Glomerular endothelial cell (primary cell): ENCODE results near the gene SIMC1. TPM values are rescaled to one million over a fixed set of nuclear protein-coding genes. Genes with fewer than 3 reads are reported as not detected.
"Not testable (repeated sequence)": the region's sequence is repeated elsewhere in the genome, so short reads cannot be mapped to it uniquely, and the experiment has no call there.

Experiments used
- DNase-seq: peaks from one replicate; pipeline ENCODE4 v3.0.0-alpha.2; 2011; ENCODE audit warnings: low read depth, low spot score; ENCODE audit errors: extremely low read depth
- total RNA-seq: library from RNA; depleted of rRNA; stranded (reverse); fragments of >200 nt; gene quantifications from 2 replicates; pipeline ENCODE4 v1.2.3, GENCODE V29; 2015

The SIMC1 gene
- total RNA-seq: 3.7 and 13.1 TPM in 2 replicates

- not testable (repeated sequence) for DNase-seq
Measured at GRCh38 chr5:176237971-176238644, at the start of gene SIMC1. Gene SIMC1 (plus strand): TSS chr5:176238424. CDS start chr5:176238509, 85 bp downstream.

DNA sequence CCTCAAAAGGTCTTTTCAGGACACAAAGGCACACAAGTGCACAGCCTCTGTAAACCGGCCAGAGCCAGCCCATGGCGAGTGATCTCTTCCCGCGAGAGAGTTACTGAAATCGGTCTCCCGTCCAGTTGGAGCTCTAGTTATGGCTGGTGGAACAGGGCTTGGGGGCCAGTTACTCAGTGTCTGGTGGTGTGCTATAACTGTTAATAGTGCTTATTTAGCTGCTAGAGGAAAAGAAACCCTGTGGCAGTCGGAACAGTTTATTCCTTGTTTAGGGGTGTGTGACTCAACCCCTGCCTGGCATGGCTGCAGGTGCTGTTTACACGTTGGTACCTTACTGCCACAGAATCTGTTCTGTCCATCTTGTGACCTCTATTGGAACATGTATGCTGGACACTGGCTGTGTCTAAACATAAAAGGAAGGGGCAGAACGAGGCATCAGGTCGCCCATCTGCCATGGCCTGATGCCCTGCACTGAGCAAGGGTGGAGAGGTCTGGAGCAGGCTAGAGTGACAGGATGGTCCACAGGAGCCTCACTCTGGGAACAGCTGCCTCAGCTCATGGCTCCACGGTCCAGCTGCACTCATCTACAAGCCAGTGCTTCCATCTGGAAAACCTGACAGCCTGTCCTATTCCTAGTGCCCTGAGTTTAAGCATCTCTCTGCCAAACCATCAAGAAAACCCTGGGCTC lies 49.6 kb upstream of the SIMC1 start:
- no peak for DNase-seq

GRCh38 chr5:176189857-176190256 lies 48.4 kb upstream of the SIMC1 start:
- DNase-seq: no peak

DNA sequence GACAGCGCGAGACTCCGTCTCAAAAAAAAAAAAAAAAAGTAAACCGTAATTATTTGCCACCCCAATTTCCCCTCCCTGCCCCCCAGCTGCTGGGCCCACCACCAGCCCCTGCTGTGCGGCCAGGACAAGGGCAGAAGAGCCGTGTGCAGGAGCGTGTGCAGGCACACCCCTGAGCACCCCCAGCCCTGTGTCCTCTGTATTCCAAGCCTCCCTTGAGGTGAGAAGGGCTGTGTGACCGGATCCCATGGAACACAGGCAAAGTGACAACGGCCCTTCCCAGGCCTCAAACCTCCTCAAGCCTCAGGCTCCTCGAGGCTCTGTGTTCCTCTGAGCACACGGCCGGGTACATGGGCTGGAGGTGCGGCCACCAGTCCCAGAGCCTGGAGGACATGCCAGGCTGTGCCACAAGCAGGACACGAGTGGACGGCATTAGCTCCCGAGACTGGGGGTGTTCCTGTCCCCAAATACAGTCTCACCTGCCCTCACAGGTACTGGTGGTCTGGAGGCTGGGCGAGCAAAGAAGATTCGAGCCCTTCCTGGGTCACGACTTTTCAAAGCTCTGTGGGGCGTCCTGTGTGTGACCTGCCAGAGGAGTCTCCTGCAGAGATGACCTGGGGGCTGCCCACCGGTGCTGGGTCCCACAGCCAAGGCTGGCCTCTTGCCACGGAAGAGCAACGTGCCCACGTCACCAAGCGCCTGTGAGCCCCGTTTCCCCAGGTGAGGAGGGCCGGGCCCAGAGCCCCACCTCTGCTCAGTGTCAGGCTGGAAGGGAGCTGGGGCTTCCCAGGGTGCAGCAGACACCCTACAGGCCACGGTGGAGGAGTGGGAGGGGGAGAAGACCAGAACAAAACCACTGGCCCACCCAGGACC lies 47.1 kb upstream of the SIMC1 start:
- no peak for DNase-seq

DNA sequence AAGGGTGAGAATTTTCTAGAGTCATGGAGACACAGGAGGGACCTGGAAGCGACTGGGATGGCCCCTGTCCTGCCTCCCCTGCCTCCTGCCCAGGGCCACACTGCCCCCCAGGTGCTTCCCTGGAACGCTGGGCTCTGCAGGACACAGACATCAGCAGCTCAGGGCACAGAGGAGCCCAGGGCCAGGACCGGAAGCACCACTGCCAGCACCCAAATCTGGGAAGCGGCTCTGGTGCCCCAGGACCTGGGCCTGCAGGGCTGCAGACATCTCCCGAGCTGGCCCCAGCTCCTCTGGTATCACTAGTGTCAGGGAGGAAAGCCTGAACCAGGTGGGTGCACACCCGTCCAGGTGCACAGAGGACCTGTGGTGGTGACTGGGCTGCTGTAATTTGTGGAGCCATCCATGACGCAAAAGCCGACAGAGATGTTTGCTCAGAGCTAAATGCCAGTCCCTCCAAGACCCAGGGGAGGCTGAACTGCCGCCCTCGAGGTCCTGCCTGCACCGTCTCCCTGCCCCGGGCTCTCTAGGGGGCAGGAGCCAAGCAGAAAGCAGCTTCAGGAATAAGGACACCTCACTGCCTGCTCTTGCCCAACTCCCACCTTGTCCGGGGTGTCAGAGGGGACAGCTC lies 46.0 kb upstream of the SIMC1 start:
- no peak for DNase-seq

DNA sequence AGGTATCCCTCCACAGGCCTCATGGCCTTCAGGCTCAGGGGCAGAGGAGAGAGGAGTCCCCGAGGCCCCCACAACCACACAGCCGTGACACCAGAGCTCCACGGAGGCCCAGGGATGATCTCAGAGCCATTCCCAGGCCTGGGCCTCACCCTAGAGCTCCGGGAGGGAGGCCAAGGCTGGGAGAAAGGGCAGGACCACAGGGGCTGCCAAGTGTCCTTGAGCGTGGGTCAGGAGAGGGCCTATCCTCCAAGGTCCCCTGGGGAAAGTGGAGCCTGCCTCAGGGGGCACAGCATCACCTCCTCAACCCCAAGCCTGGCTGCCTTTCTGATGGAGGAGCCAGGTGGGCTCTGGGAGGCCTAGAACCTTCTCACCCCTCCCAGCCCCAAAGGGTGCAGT lies 45.5 kb upstream of the SIMC1 start:
- not testable (repeated sequence) for DNase-seq

- not testable (repeated sequence) for DNase-seq
Measured at GRCh38 chr5:176193636-176194035, 44.6 kb upstream of the SIMC1 start.

- not testable (repeated sequence) for DNase-seq
Measured at GRCh38 chr5:176194238-176195083, 43.8 kb upstream of the SIMC1 start.

GRCh38 chr5:176195084-176195413 lies 43.2 kb upstream of the SIMC1 start:
- not testable (repeated sequence) for DNase-seq

DNA sequence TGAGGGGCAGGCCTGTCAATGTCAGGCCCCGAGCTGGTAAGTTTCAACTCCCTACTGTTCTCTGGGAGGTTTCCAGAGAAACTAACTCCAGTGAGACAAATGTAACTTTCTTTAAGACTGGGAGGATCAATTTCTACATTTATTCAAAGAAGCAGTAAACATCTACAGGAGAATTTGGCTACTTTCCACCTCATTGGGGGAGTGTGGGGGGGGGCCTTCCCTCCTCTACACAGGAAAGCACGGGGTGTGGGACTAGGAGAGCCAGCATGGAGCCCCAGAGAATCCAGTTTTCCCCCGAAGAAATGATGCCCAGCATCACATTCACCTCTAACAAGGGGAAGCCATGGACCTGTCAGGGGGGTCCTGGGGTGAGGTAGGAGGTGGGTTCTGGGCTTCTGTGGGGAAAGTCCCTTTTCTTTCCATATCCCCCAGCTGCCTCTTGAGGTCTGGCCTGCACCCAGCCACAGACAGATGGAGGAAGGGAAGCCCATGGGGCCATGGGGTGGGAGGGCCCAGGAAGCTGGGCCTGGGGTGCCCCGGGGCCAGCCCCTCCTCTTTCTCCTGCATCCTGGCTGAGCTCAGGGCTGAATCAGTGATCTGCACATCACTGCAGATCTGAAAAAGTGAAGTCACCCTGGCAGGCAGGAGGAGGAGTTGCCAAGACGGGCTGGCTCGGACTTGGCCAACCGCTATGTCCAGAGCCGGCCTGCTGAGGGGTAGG lies 42.6 kb upstream of the SIMC1 start:
- not testable (repeated sequence) for DNase-seq

GRCh38 chr5:176196781-176197180 lies 41.4 kb upstream of the SIMC1 start:
- DNase-seq: not testable (repeated sequence)

- DNase-seq: not testable (repeated sequence)
Measured at GRCh38 chr5:176197234-176197858, 40.9 kb upstream of the SIMC1 start.

DNA sequence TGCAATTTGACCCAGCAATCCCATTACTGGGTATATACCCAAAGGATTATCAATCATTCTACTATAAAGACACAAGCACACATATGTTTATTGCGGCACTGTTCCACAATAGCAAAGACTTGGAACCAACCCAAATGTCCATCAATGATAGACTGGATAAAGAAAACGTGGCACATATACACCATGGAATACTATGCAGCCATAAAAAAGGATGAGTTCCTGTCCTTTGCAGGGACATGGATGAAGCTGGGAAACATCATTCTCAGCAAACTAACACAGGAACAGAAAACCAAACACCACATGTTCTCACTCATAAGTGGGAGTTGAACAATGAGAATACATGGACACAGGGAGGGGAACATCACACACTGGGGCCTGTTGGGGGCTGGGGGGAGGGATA lies 39.9 kb upstream of the SIMC1 start:
- not testable (repeated sequence) for DNase-seq

DNA sequence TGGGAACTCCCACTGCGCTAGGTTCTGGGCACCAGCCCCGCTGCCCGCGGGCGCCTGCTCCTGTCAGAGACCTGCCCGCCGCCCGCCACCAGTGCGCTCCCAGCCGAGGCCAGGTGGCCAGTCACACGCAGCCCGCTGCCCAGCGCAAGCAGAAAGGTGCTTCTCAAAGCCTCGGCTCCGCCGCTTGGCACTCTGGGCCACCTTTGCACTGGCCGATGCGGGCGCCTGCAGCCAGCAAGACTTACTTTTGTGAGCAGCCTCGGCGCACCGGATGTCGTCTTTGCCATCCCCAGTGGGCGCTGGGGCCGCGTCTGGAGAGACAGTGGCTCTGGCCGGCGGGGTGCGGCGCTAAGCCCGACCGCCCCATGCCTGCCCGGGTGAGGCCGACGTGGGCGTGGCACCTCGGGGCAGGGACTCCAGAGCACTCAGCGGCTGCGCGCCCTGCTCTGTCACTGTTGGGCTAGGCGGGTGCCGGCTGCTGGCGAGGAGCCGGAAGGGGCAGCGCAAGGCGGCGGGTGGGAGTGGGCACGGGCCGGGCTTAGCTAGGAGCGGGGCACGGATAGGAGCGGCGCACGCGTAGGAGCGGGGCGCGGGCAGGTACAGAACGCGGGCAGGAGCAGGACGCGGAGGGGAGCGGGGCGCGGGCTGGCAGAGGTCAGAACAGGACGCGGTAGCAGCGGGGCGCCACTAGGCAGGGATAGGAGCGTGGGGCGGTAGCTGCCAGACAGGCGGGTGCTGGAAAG lies 39.1 kb upstream of the SIMC1 start:
- not testable (repeated sequence) for DNase-seq

DNA sequence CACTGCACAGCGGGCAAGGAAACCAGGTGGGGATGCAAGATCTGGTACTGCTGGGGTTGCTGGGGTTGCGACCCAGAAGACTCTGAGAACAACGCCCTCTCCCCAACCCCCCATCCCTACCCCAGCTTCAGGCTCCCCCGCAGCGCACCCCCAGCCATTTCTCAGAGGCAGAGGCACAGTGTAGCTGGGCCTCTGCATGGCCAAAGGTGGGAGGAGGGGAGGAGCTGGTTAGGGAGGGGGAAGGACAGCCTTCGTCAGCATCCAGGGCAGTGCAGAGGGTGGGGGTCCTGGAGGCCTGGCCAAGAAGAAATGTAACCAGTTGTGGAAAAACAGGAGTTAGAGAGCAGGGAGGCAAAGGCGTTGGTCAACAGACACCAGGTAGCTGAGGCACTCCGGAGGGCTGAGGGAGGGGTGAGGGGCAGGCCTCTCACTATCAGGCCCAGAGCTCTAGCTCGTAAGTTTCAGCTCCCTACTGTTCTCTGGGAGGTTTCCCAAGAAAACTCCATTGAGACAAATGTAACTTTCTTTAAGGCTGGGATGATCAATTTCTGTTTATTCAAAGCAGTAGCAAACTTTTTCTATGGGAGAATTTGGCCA lies 38.3 kb upstream of the SIMC1 start:
- not testable (repeated sequence) for DNase-seq

DNA sequence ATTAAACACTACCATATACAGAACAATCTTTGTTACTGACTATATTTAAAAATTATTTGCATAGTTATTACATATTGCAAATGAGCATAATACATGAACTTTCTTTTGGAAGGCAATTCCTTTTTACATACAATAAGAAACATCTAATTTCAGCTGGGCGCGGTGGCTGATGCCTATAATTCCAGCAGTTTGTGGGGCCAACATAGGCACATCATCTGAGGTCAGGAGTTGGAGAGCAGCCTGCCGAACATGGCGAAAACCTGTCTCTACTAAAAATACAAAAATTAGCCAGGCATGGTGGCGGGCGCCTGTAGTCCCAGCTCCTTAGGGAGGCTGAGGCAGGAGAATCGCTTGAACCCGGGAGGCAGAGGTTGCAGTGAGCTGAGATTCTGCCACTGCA lies 36.4 kb upstream of the SIMC1 start:
- DNase-seq: no peak

- no peak for DNase-seq
Measured at GRCh38 chr5:176203086-176203485, 35.1 kb upstream of the SIMC1 start.

DNA sequence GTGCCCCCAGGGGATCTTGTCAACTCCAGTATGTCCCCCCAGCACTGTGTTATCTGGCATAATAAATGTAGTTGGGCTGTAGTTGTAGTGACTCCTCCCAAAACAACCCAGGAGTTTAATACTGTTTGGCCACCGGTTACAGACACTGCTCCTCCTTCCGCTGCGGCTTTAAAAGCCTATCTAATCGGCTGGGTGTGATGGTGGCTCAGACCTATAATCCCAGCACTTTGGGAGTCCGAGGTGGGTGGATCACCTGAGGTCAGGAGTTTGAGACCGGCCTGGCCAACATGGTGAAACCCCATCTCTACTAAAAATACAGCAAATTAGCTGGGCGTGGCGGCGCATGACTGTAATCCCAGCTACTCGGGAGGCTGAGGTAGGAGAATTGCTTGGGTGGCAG lies 34.7 kb upstream of the SIMC1 start:
- not testable (repeated sequence) for DNase-seq
